ENCODE measurements around the gene SPN. TPM values are rescaled to one million over a fixed set of nuclear protein-coding genes. Genes with fewer than 3 reads are reported as not detected.
"Not testable (repeated sequence)": the region's sequence is repeated elsewhere in the genome, so short reads cannot be mapped to it uniquely, and the experiment has no call there.

Gene SPN
- total RNA-seq, 1 donor from 2014 or later, result 5.4 TPM

DNA sequence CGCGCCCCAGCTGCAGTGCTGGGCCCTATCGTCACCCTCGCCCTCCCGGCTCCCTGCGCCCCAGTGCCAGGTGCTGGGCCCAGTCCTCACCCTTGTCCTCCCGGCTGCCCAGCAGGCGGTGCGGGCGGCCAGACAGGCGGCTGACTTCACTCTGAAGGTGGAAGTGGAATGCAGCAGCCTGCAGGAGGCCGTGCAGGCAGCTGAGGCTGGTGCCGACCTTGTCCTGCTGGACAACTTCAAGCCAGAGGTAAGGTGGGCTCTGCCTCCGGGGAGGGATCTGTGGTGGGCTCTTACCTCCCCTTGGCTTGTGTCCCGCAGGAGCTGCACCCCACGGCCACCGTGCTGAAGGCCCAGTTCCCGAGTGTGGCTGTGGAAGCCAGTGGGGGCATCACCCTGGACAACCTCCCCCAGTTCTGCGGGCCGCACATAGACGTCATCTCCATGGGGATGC is 33.9 kb downstream of the SPN start:
- intact Hi-C loops (cut with DNase I), result loop anchor here (10.0 kb wide), 1 partner anchor 328 kb away; the partner anchor contains the start of gene C16orf92
- ATAC-seq (no peak), DNase-seq (ENCODE audit: low spot score) (no peak)

DNA sequence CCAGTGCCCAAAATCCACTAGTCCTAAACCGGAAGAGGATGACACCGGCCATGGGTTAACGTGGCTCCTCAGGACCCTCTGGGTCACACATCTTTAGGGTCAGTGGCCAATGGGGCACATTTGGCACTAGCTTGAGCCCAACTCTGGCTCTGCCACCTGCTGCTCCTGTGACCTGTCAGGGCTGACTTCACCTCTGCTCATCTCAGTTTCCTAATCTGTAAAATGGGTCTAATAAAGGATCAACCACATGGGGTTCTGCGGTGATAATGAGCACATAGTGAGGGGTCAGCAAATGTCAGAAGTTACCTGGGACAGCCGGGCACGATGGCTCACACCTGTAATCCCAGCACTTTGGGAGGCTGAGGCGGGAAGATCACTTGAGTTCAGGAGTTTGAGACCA is 34.3 kb downstream of the SPN start:
- intact Hi-C loops (cut with DNase I), result loop anchor here (10.0 kb wide), 1 partner anchor 327 kb away; the partner anchor contains the start of gene C16orf92
- DNase-seq (ENCODE audit: low spot score), result no peak
- no peak for ATAC-seq

GRCh38 chr16:29698042-29698441 is 35.0 kb downstream of the SPN start:
- DNase-seq (ENCODE audit: low spot score), result no peak
- intact Hi-C loops (cut with DNase I), result loop anchor here (10.0 kb wide), 1 partner anchor 327 kb away; the partner anchor contains the start of gene C16orf92
- no peak for ATAC-seq

DNA sequence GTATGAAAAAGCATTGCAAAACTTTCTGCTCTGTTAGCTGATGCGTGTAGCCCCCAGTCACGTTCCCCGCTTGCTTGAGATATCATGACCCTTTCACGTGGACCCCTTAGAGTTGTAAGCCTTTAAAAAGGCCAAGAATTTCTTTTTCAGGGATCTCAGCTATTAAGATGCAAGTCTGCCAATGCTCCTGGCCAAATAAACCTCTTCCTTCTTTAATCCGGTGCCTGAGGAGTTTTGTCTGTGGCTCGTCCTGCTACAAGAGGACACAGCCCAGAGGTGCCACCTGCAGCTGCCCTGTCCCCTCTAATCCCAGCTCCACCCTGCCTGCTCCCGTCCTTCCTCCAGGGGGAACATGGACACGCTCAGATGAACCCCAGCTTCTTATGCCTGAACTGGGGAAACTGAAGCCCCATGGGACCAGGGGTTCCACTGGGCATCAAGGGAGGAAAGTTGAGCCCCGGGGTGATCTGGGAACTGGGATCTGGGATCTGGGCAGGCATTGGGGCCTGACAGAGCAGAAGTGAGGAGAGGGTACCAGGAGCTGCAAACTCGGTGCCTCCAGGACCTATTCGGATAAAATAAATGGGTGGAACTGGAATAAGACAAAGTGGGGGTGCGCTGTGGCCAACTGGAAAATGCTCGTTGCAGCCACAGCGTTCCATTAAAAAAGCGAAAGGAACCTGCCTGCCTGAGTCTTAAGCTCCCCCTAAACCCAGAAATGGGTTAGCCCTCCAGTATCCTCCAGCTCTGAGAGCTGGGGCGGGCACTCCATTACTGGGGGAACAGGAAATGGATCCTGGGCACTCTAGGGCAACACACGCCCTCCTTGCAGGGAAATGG is 35.7 kb downstream of the SPN start:
- intact Hi-C loops (cut with DNase I), result loop anchor here (10.0 kb wide), 1 partner anchor 326 kb away; the partner anchor contains the start of gene C16orf92
- no peak for ATAC-seq
- DNase-seq (ENCODE audit: low spot score), result no peak

DNA sequence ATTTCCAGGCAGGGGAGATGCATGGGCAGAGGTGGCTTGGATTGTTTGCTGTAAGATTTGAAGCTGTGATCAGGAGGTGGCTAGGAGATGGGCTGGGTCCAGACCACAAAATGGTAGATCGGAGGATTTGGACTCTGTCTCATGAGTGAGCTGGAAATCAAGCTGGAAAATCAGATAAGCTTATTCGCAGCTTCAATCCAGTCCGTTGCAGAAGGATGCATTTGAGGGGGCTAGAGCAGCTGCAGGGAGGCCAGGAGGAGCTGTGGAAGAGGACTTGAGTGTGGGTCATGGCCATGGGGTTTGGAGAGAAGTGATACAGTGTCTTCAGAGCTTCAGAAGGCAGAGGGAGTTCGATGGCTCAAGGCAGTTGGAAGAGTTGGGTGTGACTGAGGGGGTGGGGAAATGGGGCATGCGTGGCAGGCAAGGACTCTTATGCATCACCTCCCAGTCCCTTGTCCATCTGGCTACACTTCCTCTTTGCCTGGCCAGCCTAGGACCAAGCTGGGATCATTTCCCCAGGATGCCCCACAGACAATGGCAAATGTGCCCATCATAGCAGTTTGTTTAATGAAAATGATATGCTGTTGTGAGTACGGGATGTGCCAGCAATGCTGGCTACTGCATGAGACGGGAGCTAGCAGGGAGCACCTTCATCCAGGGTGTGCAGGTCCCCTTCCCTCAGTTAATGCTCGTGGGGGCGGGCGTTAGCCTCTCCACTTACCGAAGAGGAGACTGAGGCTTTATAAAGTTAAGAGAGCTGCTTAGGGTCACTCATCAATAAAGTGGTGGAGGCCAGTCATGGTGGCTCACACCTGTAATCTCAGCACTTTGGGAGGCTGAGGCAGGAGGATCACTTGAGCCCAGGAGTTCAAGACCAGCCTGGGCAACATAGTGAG is 36.5 kb downstream of the SPN start:
- ATAC-seq (no peak), DNase-seq (ENCODE audit: low spot score) (no peak)
- intact Hi-C loops (cut with DNase I), result loop anchor here (5.0 to 10.0 kb wide), 2 partner anchors 325 to 1142 kb away; partner anchors contain the start of gene C16orf92

- peak; percentile 87 for ATAC-seq
- intact Hi-C loops (cut with DNase I), result loop anchor here (5.0 kb wide), 1 partner anchor 1143 kb away; no protein-coding TSS in a partner anchor
- DNase-seq (ENCODE audit: low spot score), result peak; percentile 75
These were observed 37.4 kb downstream of the SPN start for GRCh38 chr16:29700253-29700987.

DNA sequence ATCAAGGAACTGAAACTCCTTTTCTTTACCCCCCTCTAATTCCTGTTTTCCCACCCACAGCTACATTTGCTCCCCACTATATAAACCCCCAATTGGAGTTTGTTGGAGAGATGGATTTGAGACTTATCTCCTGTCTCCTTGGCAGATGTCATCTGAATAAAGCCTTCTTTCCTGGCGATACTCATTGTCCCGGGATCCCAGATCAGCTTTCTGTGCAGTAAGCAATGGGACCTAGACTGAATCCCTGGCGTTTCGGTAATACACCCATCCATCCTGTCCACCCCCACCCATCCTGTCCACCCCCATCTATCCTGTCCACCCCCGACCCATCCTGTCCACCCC is 38.1 kb downstream of the SPN start:
- intact Hi-C loops (cut with DNase I), result loop anchor here (5.0 kb wide), 1 partner anchor 1144 kb away; no protein-coding TSS in a partner anchor
- no peak for DNase-seq (ENCODE audit: low spot score)
- ATAC-seq, result no peak

DNA sequence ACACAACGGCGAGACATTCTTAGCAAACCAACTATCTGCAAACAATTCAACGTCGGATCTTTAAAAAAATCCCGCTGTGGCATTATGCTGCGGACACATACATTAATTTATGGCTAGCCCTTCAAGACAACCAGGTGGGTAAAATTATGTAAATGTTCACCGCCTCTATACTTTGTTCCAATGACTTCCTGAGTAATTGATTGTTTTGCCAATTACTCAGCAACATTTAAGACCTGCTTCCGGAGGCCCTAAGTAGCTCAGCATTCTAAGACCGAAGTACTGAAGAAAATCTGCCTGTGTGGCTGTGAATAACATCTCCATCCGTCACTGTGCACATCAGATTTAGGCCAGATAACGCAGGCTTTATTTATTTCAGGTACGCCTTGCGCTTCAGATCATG is 39.2 kb downstream of the SPN start:
- no peak for DNase-seq (ENCODE audit: low spot score)
- ATAC-seq, result no peak
- intact Hi-C loops (cut with DNase I), result loop anchor here (5.0 kb wide), 1 partner anchor 1145 kb away; no protein-coding TSS in a partner anchor

DNA sequence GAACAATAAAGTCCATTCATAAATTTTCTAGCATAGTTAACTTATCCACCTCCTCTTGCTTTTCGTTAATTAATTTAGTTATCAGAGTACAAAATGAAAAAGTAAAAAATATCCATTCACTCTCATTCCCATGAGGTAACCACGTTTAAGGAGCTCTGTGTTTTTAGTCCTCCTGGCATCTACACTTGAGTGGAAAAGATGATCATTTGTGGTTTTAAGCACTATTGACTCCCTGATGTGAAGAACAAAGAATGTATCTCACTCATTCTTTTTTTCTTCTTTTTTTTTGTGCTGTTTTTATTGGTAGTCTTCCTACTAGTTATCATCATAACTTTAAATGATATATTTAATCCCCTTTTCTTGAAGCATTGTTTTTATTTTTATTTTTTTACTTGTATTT is 42.0 kb downstream of the SPN start:
- DNase-seq (ENCODE audit: low spot score), result no peak
- ATAC-seq, result no peak
- intact Hi-C loops (cut with DNase I), result no loop called here

- intact Hi-C loops (cut with DNase I); ATAC-seq; DNase-seq (ENCODE audit: low spot score): not testable (repeated sequence)
These were observed 44.1 kb downstream of the SPN start for GRCh38 chr16:29707160-29707559.

- intact Hi-C loops (cut with DNase I), result no loop called here
- ATAC-seq (no peak), DNase-seq (ENCODE audit: low spot score) (no peak)
These were observed 46.0 kb downstream of the SPN start for GRCh38 chr16:29708917-29709600.

DNA sequence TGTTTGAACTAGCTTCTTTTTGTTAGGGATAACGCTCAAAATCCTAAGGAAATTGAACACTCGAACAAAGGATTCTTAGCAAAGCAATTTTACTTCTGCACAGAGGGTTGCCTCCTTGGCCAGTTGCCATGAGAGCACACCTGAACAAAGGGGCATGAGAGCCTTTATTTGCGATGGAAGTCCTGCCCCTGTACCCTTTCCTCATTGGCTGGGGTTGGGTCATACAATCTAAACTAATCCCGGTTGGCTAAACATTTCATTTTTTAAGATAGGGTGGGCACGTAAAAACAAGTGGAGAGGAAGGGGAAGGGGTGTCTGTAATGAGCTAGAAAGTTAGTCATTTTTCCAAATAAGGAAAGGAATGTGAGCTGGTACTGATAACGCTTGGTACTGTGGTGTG is 46.6 kb downstream of the SPN start:
- intact Hi-C loops (cut with DNase I); DNase-seq (ENCODE audit: low spot score); ATAC-seq: not testable (repeated sequence)

- ATAC-seq (peak; percentile 92), DNase-seq (ENCODE audit: low spot score) (no peak)
- intact Hi-C loops (cut with DNase I), result no loop called here
These were observed 47.5 kb downstream of the SPN start for GRCh38 chr16:29710227-29711219.

- intact Hi-C loops (cut with DNase I), result no loop called here
These were observed 49.8 kb downstream of the SPN start for GRCh38 chr16:29712809-29713208.

GRCh38 chr16:29714396-29714795 is 51.3 kb downstream of the SPN start:
- ATAC-seq (no peak), DNase-seq (ENCODE audit: low spot score) (no peak)

More at GRCh38 chr16:29712809-29713208, 49.8 kb downstream of the SPN start:
- no peak for DNase-seq (ENCODE audit: low spot score)
- ATAC-seq, result no peak

GRCh38 chr16:29714972-29715371 is 51.9 kb downstream of the SPN start:
- no peak for ATAC-seq
- DNase-seq (ENCODE audit: low spot score), result no peak
- intact Hi-C loops (cut with DNase I), result no loop called here

More at GRCh38 chr16:29714396-29714795, 51.3 kb downstream of the SPN start:
- intact Hi-C loops (cut with DNase I), result no loop called here

- no peak for DNase-seq (ENCODE audit: low spot score)
- intact Hi-C loops (cut with DNase I), result no loop called here
- no peak for ATAC-seq
These were observed 54.1 kb downstream of the SPN start for GRCh38 chr16:29717113-29717512.

All from sciatic nerve (tissue), 2 donors.